GM18951 (cell line): ENCODE data around the gene MZT1.
"Not testable (repeated sequence)": the region's sequence is repeated elsewhere in the genome, so short reads cannot be mapped to it uniquely, and the experiment has no call there.

Experiments used
- POLR2A ChIP-seq: IDR thresholded peaks from 4 replicates; pipeline ENCODE4 v1.6.1; 2011; ENCODE audit warnings: mild to moderate bottlenecking; ENCODE audit not compliant: insufficient read length, insufficient read depth; ENCODE audit errors: extremely low read depth
- in situ Hi-C: fragments of 300-500 bp; cut with MboI; formaldehyde crosslinking; loops from one replicate; pipeline ENCODE4 v1.12.0; 2022; ENCODE audit warnings: low sequenced_read_pairs, mixed read lengths, inconsistent platforms; ENCODE audit not compliant: unreplicated experiment

MZT1 gene, protein sequence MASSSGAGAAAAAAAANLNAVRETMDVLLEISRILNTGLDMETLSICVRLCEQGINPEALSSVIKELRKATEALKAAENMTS

DNA sequence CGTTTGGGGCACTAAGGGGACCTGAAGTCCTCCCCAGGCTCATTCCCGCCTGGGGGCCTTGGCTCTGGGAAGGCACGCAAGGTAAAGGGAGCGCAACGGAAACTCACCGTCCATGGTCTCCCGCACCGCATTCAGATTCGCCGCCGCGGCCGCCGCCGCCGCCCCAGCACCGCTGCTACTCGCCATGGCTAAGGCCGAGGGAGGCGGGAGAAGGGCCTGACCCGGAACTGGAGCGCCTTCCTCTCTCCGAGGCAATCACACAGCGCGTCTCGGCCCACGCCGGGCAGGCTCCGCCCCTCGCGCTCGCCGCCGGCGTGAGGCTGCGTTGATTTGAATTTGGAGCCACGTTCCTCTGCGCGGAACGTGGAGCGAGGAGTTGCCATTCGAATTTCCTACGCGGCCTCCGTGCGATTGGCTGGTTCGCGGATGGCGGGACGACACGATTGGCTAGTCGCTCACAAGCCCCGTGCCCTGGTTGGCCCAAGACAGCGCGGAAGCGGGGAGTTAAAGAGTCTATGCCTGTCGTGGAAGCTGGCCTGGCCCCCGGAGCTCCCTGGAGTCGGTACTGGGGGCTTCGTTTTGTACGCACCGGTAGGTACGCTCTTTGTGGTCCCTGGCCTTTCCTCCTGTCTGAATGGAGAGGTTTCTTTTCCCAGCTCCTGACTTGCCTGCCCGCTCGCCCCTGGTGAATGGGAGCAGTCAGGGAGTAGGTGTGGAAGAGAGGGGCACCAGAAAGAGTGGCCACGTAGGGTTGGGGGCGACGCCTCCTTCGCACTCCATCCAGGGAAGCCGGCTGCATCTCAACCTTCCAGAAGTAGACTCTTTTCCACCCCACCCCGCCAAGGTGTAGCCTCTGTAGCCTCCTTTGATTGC lies at the start of gene MZT1, which contains the start of gene BORA:
MZT1 (minus strand) TSS at position 213 of the 873 bp plus-strand sequence; CDS start at position 186, 27 bp downstream.
BORA (plus strand) TSS at position 507 of the 873 bp plus-strand sequence. CDS start 1,018 bp downstream, outside the sequence.
- in situ Hi-C loops: no loop called here
- peak; percentile 75 for TF ChIP-seq POLR2A

DNA sequence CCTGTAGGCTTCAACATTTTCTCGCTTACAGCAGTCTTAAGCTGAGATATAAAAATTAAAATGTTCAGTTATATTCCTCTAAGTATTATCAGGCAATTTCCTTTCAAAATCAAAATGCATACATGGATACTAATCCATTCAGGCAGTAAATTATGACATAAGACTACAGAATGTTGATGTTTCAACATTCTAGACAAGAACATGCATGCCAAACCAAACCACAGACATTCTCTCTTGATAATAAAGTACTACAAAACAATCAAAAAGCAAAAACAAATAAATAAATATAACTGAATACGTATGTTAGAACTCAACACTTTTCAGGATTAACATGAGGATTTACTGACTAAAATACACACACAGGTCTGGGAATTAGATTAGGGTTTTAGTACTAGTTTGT lies 46.6 kb upstream of the MZT1 start:
- no peak for TF ChIP-seq POLR2A
- in situ Hi-C loops: no loop called here

DNA sequence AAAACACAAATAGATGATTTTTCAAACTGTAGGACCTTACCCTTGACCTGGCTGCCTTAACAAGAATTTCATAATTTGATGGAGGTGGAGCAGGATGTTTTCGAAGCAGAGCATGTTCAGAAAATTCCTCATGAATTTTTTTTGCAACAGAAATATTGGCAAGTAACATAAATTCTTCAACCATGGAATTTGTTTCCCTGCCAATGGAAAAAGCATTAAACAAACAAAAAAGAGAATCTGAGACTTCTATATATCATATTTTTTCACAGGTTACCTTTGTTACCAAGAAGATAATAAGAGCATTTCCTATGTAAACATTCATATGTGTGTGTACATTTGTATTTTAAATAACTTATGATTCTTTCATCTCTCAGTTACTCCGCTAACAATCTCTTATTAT lies 36.0 kb upstream of the MZT1 start:
- in situ Hi-C loops: no loop called here
- no peak for TF ChIP-seq POLR2A

- in situ Hi-C loops: no loop called here
- no peak for TF ChIP-seq POLR2A
Observed at GRCh38 chr13:72760189-72760588, 32.8 kb upstream of the MZT1 start.

GRCh38 chr13:72757792-72758535 lies 30.5 kb upstream of the MZT1 start:
- in situ Hi-C loops: no loop called here
- TF ChIP-seq POLR2A: no peak

- in situ Hi-C loops: no loop called here
- no peak for TF ChIP-seq POLR2A
Observed at GRCh38 chr13:72754111-72754510, 26.7 kb upstream of the MZT1 start.

DNA sequence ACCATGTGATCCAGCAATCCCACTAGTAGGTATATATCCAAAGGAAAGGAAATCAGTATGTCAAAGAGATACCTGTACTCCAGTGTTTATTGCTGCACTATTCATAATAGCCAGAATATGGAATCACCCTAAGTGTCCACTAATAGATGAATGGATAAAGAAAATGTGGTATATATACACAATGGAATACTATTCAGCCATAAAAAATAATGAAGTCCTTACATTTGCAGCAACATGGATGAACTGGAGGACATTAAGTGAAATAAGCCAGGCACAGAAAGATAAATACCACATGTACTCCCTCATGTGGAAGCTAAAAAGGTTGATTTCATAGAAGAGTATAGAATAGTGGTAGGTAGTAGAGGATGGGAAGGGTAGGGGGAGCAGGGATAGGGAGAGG lies 23.8 kb upstream of the MZT1 start:
- in situ Hi-C loops: no loop called here
- no peak for TF ChIP-seq POLR2A

- no peak for TF ChIP-seq POLR2A
- in situ Hi-C loops: no loop called here
Observed at GRCh38 chr13:72745260-72745659, 17.8 kb upstream of the MZT1 start.

GRCh38 chr13:72740015-72740414 lies 12.6 kb upstream of the MZT1 start:
- no peak for TF ChIP-seq POLR2A
- in situ Hi-C loops: no loop called here

DNA sequence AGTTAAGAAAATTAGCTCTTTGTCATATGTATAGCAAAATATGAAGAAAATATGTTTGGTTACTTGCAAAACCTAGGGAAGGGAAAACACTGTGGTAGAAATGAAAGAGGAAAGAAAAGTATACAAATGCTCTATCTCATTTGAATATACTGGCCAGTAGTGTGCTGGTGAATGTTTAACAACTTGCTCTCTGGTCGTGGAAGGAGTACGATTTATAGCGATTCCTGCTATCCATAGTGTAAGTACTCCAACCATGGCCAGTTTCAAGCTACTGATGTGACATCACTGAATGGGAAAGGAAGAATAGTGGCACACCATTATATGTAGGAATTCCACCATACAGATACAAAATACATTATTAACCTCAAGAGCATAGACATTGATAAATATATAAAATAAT lies 9.6 kb upstream of the MZT1 start:
- no peak for TF ChIP-seq POLR2A
- in situ Hi-C loops: no loop called here

DNA sequence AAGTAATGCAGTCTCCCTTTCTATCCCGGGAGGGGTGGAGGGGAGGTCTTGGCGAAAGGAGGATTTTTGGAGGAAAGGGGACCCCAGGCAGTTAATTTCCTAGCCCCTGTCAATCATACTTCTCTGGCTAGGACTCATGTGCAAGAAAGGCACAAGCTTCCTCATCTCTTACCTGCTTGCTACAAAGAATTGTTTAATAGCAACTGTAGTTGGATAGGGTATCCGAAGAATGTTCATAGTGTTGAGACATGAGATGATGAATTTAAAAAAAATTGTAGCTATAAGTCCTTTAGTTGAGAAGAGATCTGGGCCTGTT lies 819 bp upstream of the MZT1 start:
- in situ Hi-C loops: no loop called here
- TF ChIP-seq POLR2A: no peak

DNA sequence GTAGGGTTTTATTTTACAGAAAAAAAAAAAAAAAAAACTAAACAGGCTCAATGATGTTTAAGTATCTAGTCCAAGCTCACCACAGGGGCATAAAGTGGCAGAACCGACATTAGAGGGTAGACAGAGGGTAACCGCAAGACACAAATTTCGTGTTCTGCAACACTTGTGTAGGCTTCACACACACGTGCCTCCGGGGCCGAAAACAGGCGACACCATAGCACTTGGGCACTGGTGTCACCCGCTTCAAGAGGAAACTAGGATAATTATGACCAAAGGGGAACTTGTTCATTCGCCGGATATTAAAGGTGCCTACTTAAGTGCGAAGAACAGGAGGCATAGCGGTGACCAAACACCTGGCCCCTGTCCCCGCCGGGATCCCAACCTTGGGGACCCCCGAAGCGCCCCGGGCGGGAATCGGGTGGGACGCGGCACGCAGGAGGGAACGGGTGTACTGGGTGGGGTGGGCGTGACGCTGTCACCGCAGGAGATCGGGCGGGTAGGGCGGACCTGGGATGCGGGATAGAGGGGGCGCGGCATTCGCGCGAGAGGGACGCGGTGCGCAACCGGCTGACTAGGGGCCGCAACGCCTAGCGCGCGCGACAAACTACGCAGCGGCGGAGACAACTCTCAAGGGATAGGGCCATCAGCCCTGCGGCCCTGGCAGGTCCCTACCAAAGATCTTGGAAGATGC lies 558 bp downstream of the MZT1 start:
- in situ Hi-C loops: no loop called here
- TF ChIP-seq POLR2A: no peak

DNA sequence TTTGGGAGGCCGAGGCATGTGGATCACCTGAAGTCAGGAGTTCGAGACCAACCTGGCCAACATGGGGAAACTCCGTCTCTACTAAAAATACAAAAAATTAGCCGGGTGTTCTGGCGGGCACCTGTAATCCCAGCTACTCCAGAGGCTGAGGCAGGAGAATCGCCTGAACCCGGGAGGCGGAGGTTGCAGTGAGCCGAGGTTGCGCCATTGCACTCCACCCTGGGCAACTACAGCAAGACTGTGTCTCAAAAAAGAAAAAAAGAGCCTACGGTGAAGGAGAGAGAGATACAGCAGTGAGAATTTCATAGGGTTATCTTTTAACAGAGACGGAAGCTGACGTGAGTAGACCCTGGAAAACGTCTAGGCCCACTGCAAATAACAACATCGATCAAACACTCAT lies 1.2 kb downstream of the MZT1 start:
- in situ Hi-C loops: not testable (repeated sequence)
